ENCODE data around the gene PLXNB1. TPM values are rescaled to one million over a fixed set of nuclear protein-coding genes. Genes with fewer than 3 reads are reported as not detected.
"Not testable (repeated sequence)": the region's sequence is repeated elsewhere in the genome, so short reads cannot be mapped to it uniquely, and the experiment has no call there.

Gene PLXNB1
- polyA plus RNA-seq, 3 donors = 31.2 to 51.0 (median 35.4) TPM

GRCh38 chr3:48411606-48412374 is 18.1 kb downstream of the PLXNB1 start:
- no peak overlapping the region for H3K27ac ChIP-seq (ENCODE audit: low read depth, low read length)
- 89 to 96% (median 91%) methylated on average over 11 of the region's 11 CpGs for WGBS, 3 donors

GRCh38 chr3:48411041-48411588 is 18.8 kb downstream of the PLXNB1 start:
- WGBS, 3 donors = 92 to 95% (median 92%) methylated on average over 9 of the region's 9 CpGs

GRCh38 chr3:48410205-48411040 is 19.5 kb downstream of the PLXNB1 start:
- WGBS, 3 donors = 92 to 95% (median 93%) methylated on average over 16 of the region's 16 CpGs
- H3K27ac ChIP-seq (ENCODE audit: low read depth, low read length) = no peak overlapping the region

More at GRCh38 chr3:48411041-48411588, 18.8 kb downstream of the PLXNB1 start:
- no peak overlapping the region for H3K27ac ChIP-seq (ENCODE audit: low read depth, low read length)

- WGBS, 3 donors = 93 to 94% (median 93%) methylated on average over 30 to 31 of the region's 31 CpGs
- no peak overlapping the region for H3K27ac ChIP-seq (ENCODE audit: low read depth, low read length)
Measured at GRCh38 chr3:48409291-48410201, 20.3 kb downstream of the PLXNB1 start.

GRCh38 chr3:48408823-48409281 is 21.0 kb downstream of the PLXNB1 start:
- WGBS, 3 donors = 86 to 90% (median 86%) methylated on average over 4 of the region's 4 CpGs
- H3K27ac ChIP-seq (ENCODE audit: low read depth, low read length) = no peak overlapping the region

- 83 to 89% (median 87%) methylated on average over 8 of the region's 8 CpGs for WGBS, 3 donors
- H3K27ac ChIP-seq (ENCODE audit: low read depth, low read length) = no peak overlapping the region
Measured at GRCh38 chr3:48407542-48408099, 22.3 kb downstream of the PLXNB1 start.

- no peak overlapping the region for H3K27ac ChIP-seq (ENCODE audit: low read depth, low read length)
- 81 to 86% (median 85%) methylated on average over 18 of the region's 18 CpGs for WGBS, 3 donors
Measured at GRCh38 chr3:48406443-48407431, 23.1 kb downstream of the PLXNB1 start.

GRCh38 chr3:48405971-48406370 is 23.9 kb downstream of the PLXNB1 start:
- 50 to 68% (median 67%) methylated on average over 1 of the region's 1 CpG for WGBS, 3 donors
- H3K27ac ChIP-seq (ENCODE audit: low read depth, low read length) = no peak overlapping the region

- no peak overlapping the region for H3K27ac ChIP-seq (ENCODE audit: low read depth, low read length)
- WGBS, 3 donors = 86 to 90% (median 89%) methylated on average over 13 of the region's 13 CpGs
Measured at GRCh38 chr3:48405343-48405881, 24.5 kb downstream of the PLXNB1 start.

GRCh38 chr3:48404440-48405342 is 25.2 kb downstream of the PLXNB1 start:
- WGBS, 3 donors = 69 to 76% (median 75%) methylated on average over 21 of the region's 21 CpGs
- no peak overlapping the region for H3K27ac ChIP-seq (ENCODE audit: low read depth, low read length)

GRCh38 chr3:48403533-48404439 is 26.1 kb downstream of the PLXNB1 start:
- no peak overlapping the region for H3K27ac ChIP-seq (ENCODE audit: low read depth, low read length)
- 83 to 87% (median 85%) methylated on average over 15 of the region's 15 CpGs for WGBS, 3 donors

- WGBS, 3 donors = 54 to 61% (median 60%) methylated on average over 3 of the region's 3 CpGs
- no peak overlapping the region for H3K27ac ChIP-seq (ENCODE audit: low read depth, low read length)
Measured at GRCh38 chr3:48402907-48403306, 27.0 kb downstream of the PLXNB1 start.

GRCh38 chr3:48402281-48402732 is 27.6 kb downstream of the PLXNB1 start:
- WGBS, 3 donors = 43 to 57% (median 44%) methylated on average over 8 of the region's 8 CpGs
- H3K27ac ChIP-seq (ENCODE audit: low read depth, low read length) = no peak overlapping the region

GRCh38 chr3:48401434-48401901 is 28.4 kb downstream of the PLXNB1 start:
- 91 to 94% (median 92%) methylated on average over 12 of the region's 12 CpGs for WGBS, 3 donors
- not testable (repeated sequence) for H3K27ac ChIP-seq (ENCODE audit: low read depth, low read length)
